ENCODE measurements around the gene SEMA7A.

The SEMA7A gene

GRCh38 chr15:74406992-74407705 is 26.6 kb downstream of the SEMA7A start:
- no peak overlapping the region for H3K27ac ChIP-seq
- H3K36me3 ChIP-seq = no peaks in the 10 kb centered on the region
- H3K27me3 ChIP-seq = peaks cover 0 to 32% of the 10 kb centered on the region in 2 donors
- H3K4me1 ChIP-seq = no peaks in the 10 kb centered on the region
- no peaks in the 10 kb centered on the region for H3K9me3 ChIP-seq
- H3K4me3 ChIP-seq = no peak overlapping the region
- no peak for DNase-seq
- intact Hi-C loops (cut with DNase I; ENCODE audit: low total_unique reads) = no loop called here
- TF ChIP-seq CTCF (IDR thresholded peaks at IDR 0.05) = no peak

DNA sequence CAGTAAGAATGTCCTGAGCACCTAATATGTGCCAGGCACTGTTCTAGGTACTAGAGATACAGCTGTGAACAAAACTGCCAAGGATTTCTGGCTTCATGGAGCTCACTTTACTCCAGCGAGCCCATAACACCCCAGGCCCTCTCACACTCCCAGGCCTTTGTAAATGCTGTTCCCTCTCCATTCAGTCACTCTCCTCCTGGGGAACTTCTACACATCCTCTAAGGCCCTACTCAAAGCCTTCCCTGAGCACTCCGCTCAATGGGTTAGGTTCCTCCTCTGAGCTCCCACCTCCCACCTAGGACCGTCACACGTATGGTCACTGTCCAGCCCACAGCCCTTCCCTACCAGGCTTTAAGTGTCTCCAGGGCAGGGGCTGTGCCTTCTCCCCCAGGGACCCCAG is 27.2 kb downstream of the SEMA7A start:
- Histone ChIP-seq H3K4me3 (no peak overlapping the region), H3K27ac (no peak overlapping the region), H3K36me3 (no peaks in the 10 kb centered on the region), H3K4me1 (no peaks in the 10 kb centered on the region), H3K9me3 (no peaks in the 10 kb centered on the region), H3K27me3 (peaks cover 0 to 32% of the 10 kb centered on the region in 2 donors)
- DNase-seq = no peak
- no peak for TF ChIP-seq CTCF (IDR thresholded peaks at IDR 0.05)
- intact Hi-C loops (cut with DNase I; ENCODE audit: low total_unique reads) = no loop called here

GRCh38 chr15:74405823-74406222 is 27.9 kb downstream of the SEMA7A start:
- H3K4me1 ChIP-seq = no peaks in the 10 kb centered on the region
- no peak for DNase-seq
- intact Hi-C loops (cut with DNase I; ENCODE audit: low total_unique reads) = no loop called here
- no peaks in the 10 kb centered on the region for H3K36me3 ChIP-seq
- no peak overlapping the region for H3K27ac ChIP-seq
- no peak overlapping the region for H3K4me3 ChIP-seq
- peaks cover 0 to 37% of the 10 kb centered on the region in 2 donors for H3K27me3 ChIP-seq
- TF ChIP-seq CTCF (IDR thresholded peaks at IDR 0.05) = no peak
- no peaks in the 10 kb centered on the region for H3K9me3 ChIP-seq

DNA sequence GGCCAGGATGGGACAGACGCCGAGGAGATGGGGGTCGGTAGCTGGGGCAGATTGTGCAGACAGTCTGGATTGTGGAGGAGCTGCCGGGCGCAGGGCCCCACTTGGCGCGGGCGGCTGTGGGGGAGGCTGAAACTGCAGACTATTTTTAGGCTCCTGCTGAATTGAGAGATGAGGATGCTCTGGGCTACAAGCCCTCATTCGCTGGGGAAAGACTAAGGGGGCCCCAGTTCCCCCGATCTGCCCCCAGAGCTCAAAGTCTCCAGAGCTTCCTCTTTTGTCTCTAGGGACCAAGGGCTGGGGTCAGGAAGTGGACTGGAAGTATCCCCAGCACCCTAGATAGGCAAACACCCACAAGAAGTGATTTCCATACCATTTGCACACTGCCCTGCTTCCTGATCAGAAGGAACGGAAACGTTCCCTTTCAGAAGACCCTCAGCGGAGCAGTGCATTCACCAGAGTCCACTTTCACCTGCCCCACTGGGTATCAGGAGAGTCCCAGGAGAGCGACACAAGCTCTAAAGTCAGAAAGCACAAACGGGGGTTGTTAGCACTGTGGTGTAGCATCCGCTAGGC is 29.7 kb downstream of the SEMA7A start:
- Histone ChIP-seq H3K9me3 (no peaks in the 10 kb centered on the region), H3K36me3 (no peaks in the 10 kb centered on the region), H3K27me3 (peaks cover 0 to 41% of the 10 kb centered on the region in 2 donors), H3K27ac (no peak overlapping the region), H3K4me3 (no peak overlapping the region), H3K4me1 (no peaks in the 10 kb centered on the region)
- no peak for DNase-seq
- intact Hi-C loops (cut with DNase I; ENCODE audit: low total_unique reads) = no loop called here
- TF ChIP-seq CTCF (IDR thresholded peaks at IDR 0.05) = no peak

DNA sequence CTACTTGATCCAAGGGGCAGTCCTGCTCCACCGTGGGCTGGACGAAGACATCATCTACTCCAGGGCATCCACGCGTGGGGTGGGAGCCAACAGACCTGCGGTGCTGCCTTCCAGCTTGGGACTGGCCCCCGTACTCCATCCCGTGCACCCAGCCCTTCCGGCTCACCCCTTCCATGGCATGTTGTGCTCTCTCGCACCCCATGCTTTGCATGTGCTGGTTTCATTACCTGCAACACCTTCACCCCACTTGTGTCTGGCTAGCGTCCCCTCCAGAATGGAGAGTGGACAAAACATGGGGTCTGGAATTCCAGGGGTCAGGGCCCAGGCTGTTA is 30.2 kb downstream of the SEMA7A start:
- Histone ChIP-seq H3K4me1 (no peaks in the 10 kb centered on the region), H3K4me3 (no peak overlapping the region), H3K27me3 (peaks cover 0 to 39% of the 10 kb centered on the region in 2 donors), H3K36me3 (no peaks in the 10 kb centered on the region), H3K9me3 (no peaks in the 10 kb centered on the region), H3K27ac (no peak overlapping the region)
- DNase-seq = no peak
- intact Hi-C loops (cut with DNase I; ENCODE audit: low total_unique reads) = no loop called here
- no peak for TF ChIP-seq CTCF (IDR thresholded peaks at IDR 0.05)

Measured in tibial artery (tissue), 4 donors.